Ammon's horn (tissue), 1 donor: ENCODE results near the gene RPS6KA3.
A peak's percentile ranks its signal among the peaks of the same experiment; 100 is the strongest.
"Not testable (repeated sequence)": the region's sequence is repeated elsewhere in the genome, so short reads cannot be mapped to it uniquely, and the experiment has no call there.

Experiments
- DNase-seq: peaks from one replicate; pipeline ENCODE4 v3.0.0-alpha.2; 2016; ENCODE audit warnings: low spot score

The RPS6KA3 gene

GRCh38 chrX:20265221-20265725 is 1.4 kb downstream of the RPS6KA3 start:
- DNase-seq = peak; percentile 33

- no peak for DNase-seq
Observed at GRCh38 chrX:20263474-20263873, 3.2 kb downstream of the RPS6KA3 start.

- no peak for DNase-seq
Observed at GRCh38 chrX:20260885-20261284, 5.8 kb downstream of the RPS6KA3 start.

DNA sequence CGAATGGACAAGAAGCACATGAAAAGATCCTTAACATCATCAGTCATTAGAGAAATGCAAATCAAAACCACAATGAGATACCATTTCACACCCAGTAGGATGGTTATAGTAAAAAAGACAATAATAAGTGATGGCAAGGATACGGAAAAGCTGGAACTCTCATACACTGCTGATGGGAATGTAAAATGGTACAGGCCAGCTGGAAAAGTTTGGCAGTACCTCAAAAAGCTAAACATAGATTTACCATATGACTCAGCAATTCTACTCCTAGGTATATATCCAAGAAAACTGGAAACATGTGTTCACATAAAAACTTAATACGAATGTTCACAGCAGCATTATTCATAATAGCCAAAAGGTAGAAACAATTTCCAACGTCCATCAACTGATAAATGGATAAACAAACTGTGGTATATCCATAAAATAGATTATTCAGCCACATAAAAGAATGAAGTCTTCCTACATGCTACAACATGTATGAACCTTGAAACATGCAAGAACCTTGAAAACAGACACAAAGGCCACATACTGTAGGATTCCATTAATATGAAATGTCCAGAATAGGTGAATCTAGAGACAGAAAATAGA is 11.9 kb downstream of the RPS6KA3 start:
- DNase-seq = no peak

DNA sequence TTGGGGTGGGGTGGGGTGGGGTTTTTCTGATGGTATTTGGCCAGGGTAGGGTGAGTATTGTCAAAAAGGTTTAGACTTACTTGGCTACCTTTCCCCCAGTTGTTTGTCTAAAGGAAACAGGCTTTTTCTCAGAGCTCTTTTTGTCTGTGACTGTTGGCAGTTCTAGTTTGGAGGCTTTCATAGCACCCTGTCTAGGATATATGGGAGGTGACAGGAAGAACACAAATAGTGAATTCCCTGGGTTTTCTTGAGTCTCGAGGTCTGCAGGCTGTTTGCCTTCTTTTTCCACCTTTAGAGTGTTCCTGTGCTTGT is 13.5 kb downstream of the RPS6KA3 start:
- no peak for DNase-seq

DNA sequence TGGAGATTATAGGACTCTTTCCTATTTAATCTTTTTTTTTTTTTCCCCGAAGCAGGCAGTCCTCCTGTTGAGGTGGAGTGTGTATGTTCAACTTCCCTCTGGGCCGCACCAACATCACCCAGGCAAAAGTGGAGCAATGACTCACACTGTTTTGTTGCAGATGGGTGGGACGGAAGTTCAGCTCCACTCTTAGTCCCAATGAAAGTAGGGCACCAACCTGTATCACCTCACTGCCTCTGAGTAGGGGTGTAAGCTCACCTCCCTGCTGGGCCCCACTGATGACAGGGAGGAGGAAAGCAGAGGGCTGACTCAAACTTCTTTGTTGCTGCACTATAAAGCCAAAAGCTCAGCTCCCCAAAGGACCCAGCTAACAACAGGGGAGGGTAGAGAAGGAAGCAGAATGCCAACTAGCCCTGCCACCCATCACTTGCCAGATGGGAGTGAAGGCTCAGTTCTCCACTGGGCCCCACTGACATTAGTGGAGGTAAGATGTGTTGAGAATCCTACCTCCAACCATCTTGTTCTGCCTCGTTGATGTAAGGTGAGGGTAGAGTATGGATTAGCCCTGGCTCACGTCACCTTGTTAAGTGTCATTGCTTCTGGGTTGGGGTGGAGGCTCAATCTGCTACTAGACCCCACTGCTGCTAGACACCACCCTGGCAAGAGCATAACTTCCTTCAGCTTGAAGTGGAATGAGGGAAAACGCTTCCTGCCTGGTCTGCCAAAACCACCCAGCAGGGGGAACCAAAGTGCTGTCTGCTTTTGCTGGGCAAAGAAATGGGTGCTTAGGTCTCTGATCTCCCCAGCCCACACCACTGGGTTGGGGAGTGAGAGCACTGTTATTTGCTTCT is 14.1 kb downstream of the RPS6KA3 start:
- peak; percentile 10 for DNase-seq

GRCh38 chrX:20251691-20252090 is 15.0 kb downstream of the RPS6KA3 start:
- DNase-seq = no peak

GRCh38 chrX:20250146-20250545 is 16.6 kb downstream of the RPS6KA3 start:
- DNase-seq = not testable (repeated sequence)

- DNase-seq = no peak
Observed at GRCh38 chrX:20248592-20249192, 18.0 kb downstream of the RPS6KA3 start.

DNA sequence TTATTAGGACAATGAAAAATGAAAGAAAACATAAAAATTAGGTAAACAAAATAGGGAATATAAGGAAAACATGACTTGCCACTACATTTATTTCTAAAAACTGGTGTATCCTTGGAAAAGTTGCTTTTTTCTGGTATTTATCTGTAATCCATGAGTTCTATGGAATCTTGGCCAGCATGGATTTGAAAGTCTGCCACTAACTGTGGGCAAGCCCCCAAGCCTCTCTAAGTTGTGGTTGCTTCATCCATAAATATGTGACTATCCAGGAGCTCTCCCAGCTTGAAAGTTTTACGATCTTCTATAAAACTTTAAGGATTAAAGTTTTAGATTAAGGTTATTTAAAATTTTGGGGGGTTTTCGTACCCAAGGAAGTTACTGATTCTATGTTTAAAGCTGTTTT is 21.8 kb downstream of the RPS6KA3 start:
- no peak for DNase-seq

GRCh38 chrX:20240201-20240600 is 26.5 kb downstream of the RPS6KA3 start:
- DNase-seq = no peak

DNA sequence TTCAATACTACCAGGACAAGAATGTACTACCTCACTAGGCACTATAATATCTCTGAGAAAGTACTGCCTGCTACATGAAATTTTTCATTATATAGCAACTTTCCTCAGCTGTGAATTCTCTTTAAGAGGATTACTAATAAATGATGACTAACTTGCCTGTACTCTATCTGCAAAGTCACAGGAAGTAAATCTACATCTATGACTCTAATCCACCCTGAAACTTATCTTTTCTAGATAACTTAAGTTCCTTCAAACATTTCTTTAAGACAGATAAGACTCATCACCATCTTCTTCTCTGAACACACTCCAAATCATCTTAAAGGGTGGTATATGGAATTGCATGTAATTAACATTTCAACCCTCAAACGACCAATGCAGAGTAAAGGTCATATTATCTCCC is 28.8 kb downstream of the RPS6KA3 start:
- no peak for DNase-seq

DNA sequence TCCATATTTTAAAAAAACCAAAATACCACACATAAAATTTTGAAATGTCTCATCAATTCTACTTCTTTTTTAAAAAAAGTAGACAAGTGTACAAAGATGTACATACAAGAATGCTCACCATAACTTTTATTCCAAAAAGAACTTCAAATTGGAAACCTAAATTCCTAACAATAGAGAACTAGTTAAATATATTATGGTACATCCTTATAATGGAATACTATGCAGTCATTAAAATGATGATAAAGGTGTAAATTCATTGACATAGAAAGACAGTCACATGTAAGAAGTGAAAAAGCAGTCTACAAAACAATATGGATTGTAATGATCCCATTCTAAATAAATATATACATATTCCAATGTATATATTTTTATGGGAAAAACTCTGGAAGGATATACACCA is 31.0 kb downstream of the RPS6KA3 start:
- no peak for DNase-seq

- no peak for DNase-seq
Observed at GRCh38 chrX:20233336-20233735, 33.4 kb downstream of the RPS6KA3 start.

DNA sequence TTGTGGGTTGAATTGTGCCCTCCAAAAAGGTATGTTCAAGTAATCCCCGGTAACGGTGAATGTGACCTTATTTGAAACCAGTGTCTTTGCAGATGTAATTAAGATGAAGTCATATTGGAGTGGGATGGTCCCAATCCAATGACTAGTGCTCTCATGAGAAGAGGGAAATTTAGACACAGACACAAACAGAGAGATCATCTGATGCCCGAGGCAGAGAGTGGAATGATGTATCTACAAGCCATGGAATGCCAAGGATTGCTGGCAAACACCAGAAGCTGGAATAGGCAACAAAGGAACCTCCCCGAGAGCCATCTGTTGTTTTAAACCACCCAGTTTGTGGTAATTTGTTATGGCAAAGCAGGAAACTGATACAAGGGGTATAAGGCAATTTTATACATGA is 35.1 kb downstream of the RPS6KA3 start:
- DNase-seq = peak; percentile 13

GRCh38 chrX:20230406-20230805 is 36.3 kb downstream of the RPS6KA3 start:
- no peak for DNase-seq

DNA sequence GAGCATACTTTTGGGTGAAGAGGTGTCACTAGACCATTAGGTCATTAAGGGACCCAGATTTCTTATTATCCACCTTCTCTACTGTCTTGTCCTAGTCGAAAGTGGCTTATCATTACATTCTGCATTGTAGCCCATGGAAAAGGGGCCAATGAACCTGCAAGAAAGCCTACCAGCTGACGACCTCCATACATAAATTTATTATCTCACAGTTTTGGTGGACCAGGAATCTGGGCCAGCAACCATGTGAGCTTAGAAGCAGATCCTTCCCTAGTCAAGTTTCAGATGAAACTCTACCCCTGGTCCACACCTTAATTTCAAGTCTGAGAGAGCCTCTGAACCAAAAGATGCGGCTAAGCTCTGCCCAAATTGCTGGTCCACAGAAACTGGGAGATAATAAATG is 37.6 kb downstream of the RPS6KA3 start:
- DNase-seq = no peak

GRCh38 chrX:20228245-20228644 is 38.5 kb downstream of the RPS6KA3 start:
- DNase-seq = no peak

DNA sequence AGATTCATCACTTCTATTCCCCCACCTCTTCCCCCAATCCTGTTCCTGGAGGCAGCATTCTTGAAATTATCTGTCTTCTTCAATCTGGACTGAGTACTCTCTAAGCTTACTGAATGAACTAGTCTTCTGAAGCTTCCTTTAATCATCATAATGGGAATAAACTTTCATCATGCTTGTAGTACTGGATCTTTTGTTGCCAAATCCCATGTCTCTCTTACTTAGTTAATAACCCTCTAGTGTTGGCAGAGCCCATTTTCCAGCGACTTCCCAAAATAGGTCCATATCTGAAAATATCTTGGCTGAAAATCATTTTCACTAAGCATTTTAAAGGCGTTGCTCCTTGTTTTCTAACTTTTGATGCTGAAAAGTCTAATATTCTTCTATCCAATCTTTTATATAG is 39.6 kb downstream of the RPS6KA3 start:
- DNase-seq = no peak

GRCh38 chrX:20225488-20225833 is 41.2 kb downstream of the RPS6KA3 start:
- DNase-seq = no peak

GRCh38 chrX:20224814-20225487 is 41.8 kb downstream of the RPS6KA3 start:
- DNase-seq = no peak

DNA sequence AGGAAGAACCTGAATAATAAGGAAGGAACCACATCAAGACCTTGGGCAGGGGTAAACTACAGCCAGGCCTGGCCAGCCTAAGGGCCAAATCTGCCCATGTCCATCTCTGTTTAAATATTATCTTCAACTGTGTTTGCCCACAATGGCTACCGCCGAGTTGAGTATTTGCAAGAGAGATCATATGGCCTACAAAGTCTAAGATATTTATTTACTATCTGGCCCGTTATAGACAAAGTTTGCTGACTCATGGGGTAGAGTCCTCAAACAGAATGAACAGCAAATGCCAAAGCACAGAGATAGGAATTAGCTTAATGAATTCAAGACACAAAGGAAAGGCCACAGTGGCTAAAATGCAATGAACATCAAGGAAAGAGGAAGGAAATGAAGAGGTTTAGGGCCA is 44.8 kb downstream of the RPS6KA3 start:
- DNase-seq = no peak
